Trophoblast cell (in vitro differentiated cells and primary cell): ENCODE data around the gene RARB.
A peak's percentile ranks its signal among the peaks of the same experiment; 100 is the strongest.

ENCODE experiments used
- DNase-seq, 2 donors: peaks; one replicate each; pipeline ENCODE4 v3.0.0-alpha.2; 2016
- H2AFZ ChIP-seq: 2 replicates; pipeline ENCODE4 v1.6.1; 2013; ENCODE audit warnings: low read length, moderate library complexity, mild to moderate bottlenecking; ENCODE audit not compliant: insufficient read depth, poor library complexity
- H2AK5ac ChIP-seq: 2 replicates; pipeline ENCODE4 v1.6.1; 2013; ENCODE audit warnings: mild to moderate bottlenecking, low read length
- H2BK120ac ChIP-seq: 2 replicates; pipeline ENCODE4 v1.6.1; 2013; ENCODE audit warnings: low read length, mild to moderate bottlenecking, moderate library complexity; ENCODE audit not compliant: insufficient read depth, poor library complexity
- H2BK12ac ChIP-seq: 2 replicates; pipeline ENCODE4 v1.6.1; 2013; ENCODE audit warnings: mild to moderate bottlenecking, low read length, moderate library complexity
- H2BK5ac ChIP-seq: 2 replicates; pipeline ENCODE4 v1.6.1; 2013; ENCODE audit warnings: low read length, low read depth, moderate library complexity, mild to moderate bottlenecking; ENCODE audit not compliant: poor library complexity
- H3K14ac ChIP-seq: 2 replicates; pipeline ENCODE4 v1.6.1; 2013; ENCODE audit warnings: mild to moderate bottlenecking, low read length
- H3K18ac ChIP-seq: 2 replicates; pipeline ENCODE4 v1.6.1; 2013; ENCODE audit warnings: mild to moderate bottlenecking, low read length
- H3K23ac ChIP-seq: 2 replicates; pipeline ENCODE4 v1.6.1; 2013; ENCODE audit warnings: low read length
- H3K27ac ChIP-seq: 2 replicates; pipeline ENCODE4 v1.5.1; 2013; ENCODE audit warnings: low read depth, mild to moderate bottlenecking, inconsistent platforms, low read length, moderate library complexity
- H3K27me3 ChIP-seq: 2 replicates; pipeline ENCODE4 v1.6.1; 2013; ENCODE audit warnings: inconsistent platforms, mild to moderate bottlenecking, low read length, moderate library complexity; ENCODE audit not compliant: insufficient read depth
- H3K36me3 ChIP-seq, 2 experiments: 1 replicate in 1 of 2; 2 replicates in 1 of 2; pipeline ENCODE4 v1.6.1; 2013; ENCODE audit warnings: low read length in 2 of 2, mild to moderate bottlenecking in 2 of 2, moderate library complexity in 1 of 2; ENCODE audit not compliant: insufficient read depth in 2 of 2, control insufficient read depth in 1 of 2
- H3K4ac ChIP-seq: 2 replicates; pipeline ENCODE4 v1.6.1; 2013; ENCODE audit warnings: low read depth, mild to moderate bottlenecking, low read length, moderate library complexity
- H3K4me1 ChIP-seq, 2 experiments: 1 replicate in 1 of 2; 2 replicates in 1 of 2; pipeline ENCODE4 v1.6.1; 2013; ENCODE audit warnings: low read length in 2 of 2, mild to moderate bottlenecking in 2 of 2, moderate library complexity in 1 of 2; ENCODE audit not compliant: insufficient read depth in 2 of 2, control insufficient read depth in 1 of 2
- H3K4me2 ChIP-seq: 2 replicates; pipeline ENCODE4 v1.6.1; 2013; ENCODE audit warnings: inconsistent platforms, mild to moderate bottlenecking, low read length, moderate library complexity
- H3K4me3 ChIP-seq: 2 replicates; pipeline ENCODE4 v1.5.1; 2013; ENCODE audit warnings: mild to moderate bottlenecking, low read depth, low read length, inconsistent platforms
- H3K79me1 ChIP-seq: one replicate; pipeline ENCODE4 v1.6.1; 2013; ENCODE audit warnings: low read length
- H3K79me2 ChIP-seq: 2 replicates; pipeline ENCODE4 v1.6.1; 2013; ENCODE audit warnings: low read length, mild to moderate bottlenecking; ENCODE audit not compliant: control insufficient read depth, insufficient read depth, poor library complexity
- H3K9ac ChIP-seq: 2 replicates; pipeline ENCODE4 v1.6.1; 2013; ENCODE audit warnings: mild to moderate bottlenecking, low read length
- H3K9me3 ChIP-seq: 2 replicates; pipeline ENCODE4 v1.6.1; 2013; ENCODE audit warnings: low read depth, mild to moderate bottlenecking, control low read depth, inconsistent platforms, low read length; ENCODE audit not compliant: insufficient read depth
- H4K12ac ChIP-seq: 2 replicates; pipeline ENCODE4 v1.6.1; 2013; ENCODE audit warnings: low read depth, mild to moderate bottlenecking, low read length, moderate library complexity
- H4K8ac ChIP-seq: 2 replicates; pipeline ENCODE4 v1.6.1; 2013; ENCODE audit warnings: low read depth, mild to moderate bottlenecking, low read length, moderate library complexity
- H4K91ac ChIP-seq: one replicate; pipeline ENCODE4 v1.6.1; 2013; ENCODE audit warnings: low read depth, mild to moderate bottlenecking, low read length, moderate library complexity
- WGBS: extraction: QIAGEN DNeasy Blood & Tissue Kit; methylation state at CpG from one replicate; pipeline ENCODE4 v1.1.7; 2013; ENCODE audit warnings: missing lambda C conversion rate; ENCODE audit not compliant: insufficient read length, insufficient coverage; ENCODE audit errors: extremely low coverage; 5-methylcytosine and 5-hydroxymethylcytosine counted together

Gene RARB

GRCh38 chr3:25420147-25420546, 7.9 kb upstream of the RARB start:
- H3K4ac ChIP-seq, result no peak overlapping the region
- H3K27me3 ChIP-seq, result no peaks in the 10 kb centered on the region
- H2AK5ac ChIP-seq, result no peak overlapping the region
- H3K14ac ChIP-seq, result no peak overlapping the region
- H2BK5ac ChIP-seq, result no peak overlapping the region
- H3K27ac ChIP-seq, result peak overlapping the region; percentile 23
- no peak overlapping the region for H3K23ac ChIP-seq
- H3K4me1 ChIP-seq, result peaks cover 7% of the 10 kb centered on the region in 2 experiments
- no peak overlapping the region for H2BK120ac ChIP-seq
- no peaks in the 10 kb centered on the region for H3K79me2 ChIP-seq
- peaks cover 0 to 3% of the 10 kb centered on the region in 2 experiments for H3K36me3 ChIP-seq
- DNase-seq, result no peak
- no peak overlapping the region for H3K4me2 ChIP-seq
- H3K79me1 ChIP-seq, result peaks cover 12% of the 10 kb centered on the region
- H3K9me3 ChIP-seq, result peaks cover 5% of the 10 kb centered on the region
- H2AFZ ChIP-seq, result no peak overlapping the region
- H3K9ac ChIP-seq, result no peak overlapping the region
- H4K8ac ChIP-seq, result no peak overlapping the region
- H2BK12ac ChIP-seq, result no peak overlapping the region
- no peak overlapping the region for H4K91ac ChIP-seq
- no peak overlapping the region for H4K12ac ChIP-seq
- no peak overlapping the region for H3K4me3 ChIP-seq
- H3K18ac ChIP-seq, result no peak overlapping the region

GRCh38 chr3:25420885-25421284, 7.2 kb upstream of the RARB start:
- Histone ChIP-seq H3K4me2 (no peak overlapping the region), H3K27me3 (no peaks in the 10 kb centered on the region), H2AK5ac (no peak overlapping the region), H2BK5ac (no peak overlapping the region), H3K4ac (no peak overlapping the region), H3K4me1 (peaks cover 7% of the 10 kb centered on the region in 2 experiments), H2BK120ac (no peak overlapping the region), H2AFZ (no peak overlapping the region), H3K23ac (no peak overlapping the region), H3K18ac (no peak overlapping the region), H3K36me3 (peaks cover 0 to 3% of the 10 kb centered on the region in 2 experiments), H2BK12ac (no peak overlapping the region), H3K14ac (no peak overlapping the region), H3K9ac (no peak overlapping the region), H3K79me1 (peaks cover 12% of the 10 kb centered on the region), H4K8ac (no peak overlapping the region), H3K4me3 (no peak overlapping the region), H3K27ac (no peak overlapping the region), H3K9me3 (peaks cover 5% of the 10 kb centered on the region), H3K79me2 (no peaks in the 10 kb centered on the region), H4K12ac (no peak overlapping the region), H4K91ac (no peak overlapping the region)
- no peak for DNase-seq

GRCh38 chr3:25421747-25422146, 6.3 kb upstream of the RARB start:
- Histone ChIP-seq H3K4me3 (no peak overlapping the region), H3K4ac (no peak overlapping the region), H3K4me2 (no peak overlapping the region), H3K27ac (no peak overlapping the region), H3K9ac (no peak overlapping the region), H3K36me3 (peaks cover 0 to 3% of the 10 kb centered on the region in 2 experiments), H2BK5ac (no peak overlapping the region), H3K9me3 (peaks cover 5% of the 10 kb centered on the region), H4K8ac (no peak overlapping the region), H3K14ac (no peak overlapping the region), H2AK5ac (no peak overlapping the region), H3K79me2 (no peaks in the 10 kb centered on the region), H4K91ac (no peak overlapping the region), H2AFZ (no peak overlapping the region), H2BK12ac (no peak overlapping the region), H3K4me1 (peaks cover 7% of the 10 kb centered on the region in 2 experiments), H3K23ac (no peak overlapping the region), H3K18ac (no peak overlapping the region), H2BK120ac (no peak overlapping the region), H4K12ac (no peak overlapping the region), H3K79me1 (peaks cover 11% of the 10 kb centered on the region), H3K27me3 (no peaks in the 10 kb centered on the region)
- no CpG with 5 or more reads among the region's 2 CpGs for WGBS
- DNase-seq, result no peak

DNA sequence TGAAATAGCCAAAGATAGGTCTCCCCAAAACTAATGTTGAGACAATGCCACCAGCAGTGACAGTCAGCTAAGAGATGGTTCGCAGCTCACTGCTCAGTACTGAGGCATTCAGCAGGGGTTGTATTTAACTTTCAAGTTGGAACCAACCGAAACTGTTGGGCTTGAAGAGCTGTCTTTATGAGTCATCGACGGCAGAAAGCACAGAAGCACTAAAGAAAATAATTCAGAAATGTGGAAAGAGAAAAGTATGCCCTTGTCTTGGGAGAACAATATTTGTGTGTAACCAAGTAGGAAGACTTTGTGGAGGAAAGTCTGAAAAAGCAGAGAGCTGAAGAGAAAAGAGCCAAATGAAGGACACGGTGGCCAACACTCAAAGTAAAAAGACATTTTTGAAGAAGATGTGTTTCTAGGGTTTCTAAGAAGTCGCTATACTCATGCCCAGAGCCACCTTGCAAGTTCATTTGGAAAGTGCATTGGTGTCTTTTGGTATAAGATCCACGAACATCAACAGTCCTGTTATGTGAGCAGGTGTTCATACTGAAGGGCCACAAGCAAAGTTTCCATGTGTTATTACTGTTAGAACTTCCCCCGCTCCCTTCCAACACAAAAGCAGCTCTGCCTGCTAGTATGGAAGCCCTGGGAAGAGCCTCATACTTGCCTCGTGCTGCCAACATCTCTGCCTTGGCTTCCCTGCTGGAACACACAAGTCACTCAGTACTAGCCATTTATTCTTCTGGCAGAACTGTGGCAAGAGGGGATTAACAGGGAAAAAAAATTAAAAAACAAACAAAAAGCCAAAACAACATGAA, 4.1 kb upstream of the RARB start:
- Histone ChIP-seq H2BK5ac (peak overlapping the region; percentile 70), H3K14ac (peak overlapping the region; percentile 28), H3K27ac (peak overlapping the region; percentile 87), H3K36me3 (no peaks in the 10 kb centered on the region), H3K4ac (no peak overlapping the region), H2BK120ac (peak overlapping the region; percentile 56), H3K79me1 (peaks cover 28% of the 10 kb centered on the region), H3K4me3 (no peak overlapping the region), H3K79me2 (peaks cover 7% of the 10 kb centered on the region), H3K23ac (no peak overlapping the region), H3K27me3 (no peaks in the 10 kb centered on the region), H3K9me3 (no peaks in the 10 kb centered on the region), H4K12ac (no peak overlapping the region), H3K18ac (no peak overlapping the region), H3K4me2 (peak overlapping the region; percentile 9), H2BK12ac (peak overlapping the region; percentile 39), H2AFZ (no peak overlapping the region), H4K8ac (peak overlapping the region; percentile 18), H2AK5ac (no peak overlapping the region), H3K4me1 (peaks cover 13 to 15% of the 10 kb centered on the region in 2 experiments), H3K9ac (peak overlapping the region; percentile 50), H4K91ac (peak overlapping the region; percentile 78)
- no peak for DNase-seq
- WGBS, result no CpG with 5 or more reads among the region's 9 CpGs
